Measurements from ENCODE around the gene KRT23. TPM values are rescaled to one million over a fixed set of nuclear protein-coding genes. Genes with fewer than 3 reads are reported as not detected.

Gene KRT23, protein sequence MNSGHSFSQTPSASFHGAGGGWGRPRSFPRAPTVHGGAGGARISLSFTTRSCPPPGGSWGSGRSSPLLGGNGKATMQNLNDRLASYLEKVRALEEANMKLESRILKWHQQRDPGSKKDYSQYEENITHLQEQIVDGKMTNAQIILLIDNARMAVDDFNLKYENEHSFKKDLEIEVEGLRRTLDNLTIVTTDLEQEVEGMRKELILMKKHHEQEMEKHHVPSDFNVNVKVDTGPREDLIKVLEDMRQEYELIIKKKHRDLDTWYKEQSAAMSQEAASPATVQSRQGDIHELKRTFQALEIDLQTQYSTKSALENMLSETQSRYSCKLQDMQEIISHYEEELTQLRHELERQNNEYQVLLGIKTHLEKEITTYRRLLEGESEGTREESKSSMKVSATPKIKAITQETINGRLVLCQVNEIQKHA
- total RNA-seq = 0.28 TPM in 1 of 2 replicates, not detected in the other

DNA sequence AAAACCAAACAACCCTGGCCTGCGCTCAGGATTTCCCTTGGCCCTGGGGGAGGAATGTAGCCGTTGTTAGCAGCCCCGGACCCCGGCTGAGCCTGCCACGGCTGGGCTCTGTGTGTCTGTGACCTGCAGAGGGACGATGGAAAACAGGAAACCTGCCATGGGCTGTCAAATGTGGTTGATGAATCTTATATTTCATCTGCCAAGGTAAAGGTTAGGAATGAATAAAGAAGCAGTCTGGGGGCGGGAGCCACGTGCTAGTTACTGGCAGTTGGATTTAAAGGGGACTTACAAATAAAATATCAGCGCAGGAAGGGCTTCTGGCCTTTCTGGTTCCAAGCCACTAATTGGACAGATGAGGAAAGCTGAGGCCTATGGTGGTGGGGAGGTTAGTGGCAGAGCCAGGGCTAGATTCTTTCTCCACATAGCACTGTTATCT lies at the start of gene KRT23:
KRT23 (minus strand) TSS at position 263 of the 436 bp plus-strand sequence. CDS start 1,043 bp downstream, outside the sequence.

DNA sequence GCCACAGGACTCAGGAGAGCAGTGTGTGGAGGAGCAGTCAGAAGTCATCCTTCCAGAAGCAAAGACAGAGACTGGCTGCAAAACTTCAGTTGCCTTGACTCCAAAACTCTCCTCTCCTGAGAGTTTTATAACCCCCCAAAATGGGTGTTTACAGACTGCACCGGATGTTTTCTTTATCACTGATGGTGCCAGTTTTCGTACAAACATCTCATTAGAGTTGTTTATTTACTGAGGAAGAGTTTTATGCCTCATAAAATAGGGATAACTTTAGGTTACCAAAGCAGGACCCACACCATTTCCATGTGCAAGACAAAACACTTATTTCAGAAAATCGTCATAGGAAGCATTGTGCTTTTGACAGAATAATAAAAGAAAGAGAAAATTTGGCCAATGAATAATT lies 46.8 kb upstream of the KRT23 start, which contains the start of gene KRT40:
KRT40 (minus strand) TSS at position 101 of the 400 bp plus-strand sequence; CDS start at position 48, 53 bp downstream.

DNA sequence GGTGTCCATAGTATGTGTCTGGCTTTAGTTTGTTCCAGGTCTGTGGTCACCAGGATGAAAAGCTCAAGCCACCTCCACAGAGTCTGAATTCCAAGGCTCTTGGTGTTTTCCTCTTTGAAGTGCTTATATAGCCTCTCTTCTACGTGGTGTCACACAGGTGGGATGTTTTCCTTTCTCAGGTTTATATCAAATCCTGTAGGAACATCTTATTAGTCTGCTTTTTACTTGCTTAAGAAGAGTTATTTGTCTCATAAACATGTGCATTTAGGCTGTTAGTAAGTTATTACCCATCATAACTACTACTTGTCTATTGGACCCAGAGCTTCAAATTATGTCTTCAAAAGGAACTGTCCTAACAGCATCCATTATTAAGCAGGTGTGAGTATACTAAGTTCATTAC lies 29.4 kb upstream of the KRT23 start, which contains the start of gene KRT39:
KRT39 (minus strand) TSS at position 101 of the 400 bp plus-strand sequence; CDS start at position 9, 92 bp downstream.

DNA sequence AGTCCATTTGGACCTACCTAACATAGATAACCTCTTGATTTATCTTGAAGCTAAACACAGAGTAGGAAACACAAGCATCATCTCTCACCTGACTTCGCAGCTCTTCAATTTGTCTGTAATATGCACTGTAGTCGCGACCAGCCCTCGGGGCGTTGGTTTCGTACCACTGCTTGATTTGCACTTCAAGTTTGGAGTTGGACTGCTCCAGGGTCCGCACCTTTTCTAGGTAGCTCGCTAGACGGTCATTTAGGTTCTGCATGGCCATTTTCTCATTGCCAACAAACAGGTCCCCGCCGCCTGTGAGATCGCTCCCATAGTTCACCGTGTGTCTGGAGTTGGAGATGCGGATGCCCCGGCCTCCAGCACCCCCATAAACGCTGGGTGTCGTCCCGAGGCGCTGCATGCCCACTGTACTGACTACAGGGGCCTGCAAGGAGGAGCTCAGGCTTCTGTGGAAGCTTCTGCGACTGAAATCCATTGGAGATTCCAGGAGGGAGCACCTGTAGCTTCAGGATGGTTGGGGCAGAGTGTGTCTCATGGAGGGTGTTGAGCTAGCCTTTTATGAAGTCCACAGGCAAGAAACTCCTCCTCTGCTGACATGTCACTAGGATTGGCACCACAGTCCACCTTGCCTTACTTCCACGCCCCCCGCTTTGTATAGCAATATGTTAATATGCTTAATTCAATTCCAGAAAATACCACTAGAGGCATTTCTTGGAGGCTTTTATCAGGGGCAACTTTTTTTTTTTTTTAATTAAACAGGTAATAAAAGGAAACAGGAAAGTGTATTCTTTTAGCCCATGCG lies 52.5 kb downstream of the KRT23 start, which contains the start of gene KRT20:
KRT20 (minus strand) TSS at position 535 of the 805 bp plus-strand sequence; CDS start at position 478, 57 bp downstream.

Other genes with a start within 250 kb of the KRT23 start
- gene KRT24, start 233.9 kb downstream of the KRT23 start, total RNA-seq = not detected in 2 replicates
- not detected in 2 replicates for gene KRT25, start 182.3 kb downstream of the KRT23 start, total RNA-seq
- not detected in 2 replicates for gene KRT26, start 165.4 kb downstream of the KRT23 start, total RNA-seq
- not detected in 2 replicates for gene KRT27, start 155.1 kb downstream of the KRT23 start, total RNA-seq
- not detected in 2 replicates for gene KRT28, start 137.7 kb downstream of the KRT23 start, total RNA-seq
- 4.3 and 6.5 TPM in 2 replicates for gene KRT10, start 115.0 kb downstream of the KRT23 start, total RNA-seq
- not detected in 2 replicates for gene KRT12, start 70.4 kb downstream of the KRT23 start, total RNA-seq
- not detected in 2 replicates for gene KRT20, start 52.4 kb downstream of the KRT23 start, total RNA-seq
- gene KRT39, start 29.3 kb upstream of the KRT23 start, total RNA-seq = not detected in 2 replicates
- gene KRT40, start 46.7 kb upstream of the KRT23 start, total RNA-seq = not detected in 2 replicates
- gene KRTAP3-3, start 56.5 kb upstream of the KRT23 start, total RNA-seq = not detected in 2 replicates
- gene KRTAP3-2, start 62.3 kb upstream of the KRT23 start, total RNA-seq = not detected in 2 replicates
- gene KRTAP3-1, start 71.5 kb upstream of the KRT23 start, total RNA-seq = not detected in 2 replicates
- gene KRTAP1-5, start 89.6 kb upstream of the KRT23 start, total RNA-seq = 0.23 and 0.30 TPM in 2 replicates
- gene KRTAP1-4, start 92.5 kb upstream of the KRT23 start, total RNA-seq = not detected in 2 replicates
- gene KRTAP1-3, start 97.2 kb upstream of the KRT23 start, total RNA-seq = not detected in 2 replicates
- gene KRTAP1-1, start 103.8 kb upstream of the KRT23 start, total RNA-seq = not detected in 2 replicates
- gene KRTAP2-1, start 109.7 kb upstream of the KRT23 start, total RNA-seq = not detected in 2 replicates
- gene KRTAP2-2, start 117.6 kb upstream of the KRT23 start, total RNA-seq = not detected in 2 replicates
- gene KRTAP2-3, start 122.5 kb upstream of the KRT23 start, total RNA-seq = 0.65 TPM in 1 of 2 replicates, not detected in the other
- gene KRTAP2-4, start 128.2 kb upstream of the KRT23 start, total RNA-seq = not detected in 2 replicates
- not detected in 2 replicates for gene KRTAP4-7, start 146.5 kb upstream of the KRT23 start, total RNA-seq
- gene KRTAP4-8, start 160.5 kb upstream of the KRT23 start, total RNA-seq = not detected in 2 replicates
- not detected in 2 replicates for gene KRTAP4-16, start 164.6 kb upstream of the KRT23 start, total RNA-seq
- not detected in 2 replicates for gene KRTAP4-9, start 167.7 kb upstream of the KRT23 start, total RNA-seq
- not detected in 2 replicates for gene KRTAP4-11, start 180.7 kb upstream of the KRT23 start, total RNA-seq
- gene KRTAP4-12, start 186.5 kb upstream of the KRT23 start, total RNA-seq = not detected in 2 replicates
- gene KRTAP4-6, start 202.9 kb upstream of the KRT23 start, total RNA-seq = not detected in 2 replicates
- not detected in 2 replicates for gene KRTAP4-5, start 212.2 kb upstream of the KRT23 start, total RNA-seq
- gene KRTAP4-4, start 223.1 kb upstream of the KRT23 start, total RNA-seq = not detected in 2 replicates
- gene KRTAP4-3, start 230.6 kb upstream of the KRT23 start, total RNA-seq = not detected in 2 replicates
- gene KRTAP4-2, start 240.6 kb upstream of the KRT23 start, total RNA-seq = not detected in 2 replicates
- not detected in 2 replicates for gene KRTAP4-1, start 247.3 kb upstream of the KRT23 start, total RNA-seq

All from smooth muscle cell of the umbilical artery (primary cell).